Activated naive CD4-positive, alpha-beta T cell treated with anti-CD3 and anti-CD28 coated beads for 36 hours (primary cell): ENCODE results near the gene NCOR1. TPM values are rescaled to one million over a fixed set of nuclear protein-coding genes. Genes with fewer than 3 reads are reported as not detected.
"Not testable (repeated sequence)": the region's sequence is repeated elsewhere in the genome, so short reads cannot be mapped to it uniquely, and the experiment has no call there.

Experiments used
- CTCF ChIA-PET: fragments of 350-600 bp; sonication (Branson Sonifier 250); formaldehyde crosslinking; loops from one replicate; lab custom pipeline; 2021; ENCODE audit warnings: antibody characterized with exemption; lab: Charles Lee
- DNase-seq: peaks from one replicate; pipeline ENCODE4 v3.0.0-alpha.2; 2020
- H3K27ac Mint-ChIP-seq: one replicate; pipeline ENCODE4 v1.8.0; 2021; ENCODE audit warnings: mild to moderate bottlenecking, mixed read lengths
- H3K27me3 Mint-ChIP-seq: one replicate; pipeline ENCODE4 v1.8.0; 2021; ENCODE audit warnings: low read depth, mixed read lengths
- H3K36me3 Mint-ChIP-seq: one replicate; pipeline ENCODE4 v1.8.0; 2021; ENCODE audit warnings: low read depth, mixed read lengths
- H3K4me1 Mint-ChIP-seq: one replicate; pipeline ENCODE4 v1.8.0; 2021; ENCODE audit warnings: low read depth, mixed read lengths
- H3K4me3 Mint-ChIP-seq: one replicate; pipeline ENCODE4 v1.8.0; 2021; ENCODE audit warnings: mild to moderate bottlenecking, moderate library complexity, mixed read lengths
- H3K9me3 Mint-ChIP-seq: one replicate; pipeline ENCODE4 v1.8.0; 2021; ENCODE audit warnings: mixed read lengths
- intact Hi-C: fragments of 100-400 bp; cut with micrococcal nuclease; formaldehyde crosslinking; loops from one replicate; pipeline ENCODE4 v1.15.1; 2023
- total RNA-seq, 2 experiments: library from RNA; stranded (reverse); gene quantifications; one replicate each; pipeline ENCODE4 v1.2.3, GENCODE V29; 2021

Gene NCOR1
- total RNA-seq, 2 experiments from 2014 or later = 101 to 104 TPM

DNA sequence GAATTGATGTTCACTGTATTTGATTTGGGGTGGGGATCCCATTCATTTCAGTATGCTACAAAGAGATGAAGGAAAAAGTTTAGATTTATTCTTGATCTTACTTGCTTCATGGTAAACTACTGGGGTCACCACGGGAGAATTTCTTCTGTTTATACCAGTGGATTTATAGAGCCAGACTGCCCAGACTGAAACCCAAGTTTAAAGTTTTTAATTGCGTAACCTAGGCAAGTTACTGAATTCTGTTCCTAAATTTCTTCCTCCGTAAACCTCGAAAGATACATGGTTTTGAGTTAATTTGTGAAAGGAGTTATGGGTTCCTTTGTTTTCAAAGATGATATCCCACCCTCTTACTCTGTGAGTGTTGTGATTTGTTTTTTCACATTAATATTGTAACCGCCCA, 28.1 kb upstream of the NCOR1 start:
- Mint-ChIP-seq H3K4me3 (no peak overlapping the region), H3K27ac (no peak overlapping the region), H3K36me3 (peaks cover 7% of the 10 kb centered on the region), H3K9me3 (no peaks in the 10 kb centered on the region), H3K27me3 (no peaks in the 10 kb centered on the region), H3K4me1 (peaks cover 15% of the 10 kb centered on the region)
- intact Hi-C loops = no loop called here
- CTCF ChIA-PET = no interaction called here
- no peak for DNase-seq

DNA sequence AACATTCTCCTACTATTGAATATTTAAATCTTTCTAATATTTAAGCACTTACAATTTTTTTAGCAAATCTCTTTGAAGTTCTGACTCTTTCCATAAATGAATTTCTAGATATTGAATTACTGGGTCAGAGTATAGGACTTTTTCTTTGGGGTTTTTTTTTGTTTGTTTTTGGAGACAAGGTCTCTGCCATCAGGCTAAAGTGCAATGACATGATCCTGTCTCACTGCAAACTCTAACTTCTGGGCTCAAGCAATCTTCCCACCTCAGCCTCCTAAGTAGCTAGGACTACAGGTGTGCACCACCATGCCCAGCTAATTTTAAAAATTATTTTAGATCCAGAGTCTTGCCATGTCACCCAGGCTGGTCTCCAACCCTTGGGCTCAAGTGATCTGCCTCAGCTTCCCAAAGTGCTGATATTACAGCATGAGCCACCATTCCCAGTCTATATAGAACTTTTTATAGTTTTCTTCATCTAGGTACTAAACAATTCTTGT, 26.6 kb upstream of the NCOR1 start:
- peaks cover 15% of the 10 kb centered on the region for H3K4me1 Mint-ChIP-seq
- CTCF ChIA-PET = no interaction called here
- no peak overlapping the region for H3K4me3 Mint-ChIP-seq
- H3K36me3 Mint-ChIP-seq = peaks cover 1% of the 10 kb centered on the region
- no peaks in the 10 kb centered on the region for H3K9me3 Mint-ChIP-seq
- no peak overlapping the region for H3K27ac Mint-ChIP-seq
- no peaks in the 10 kb centered on the region for H3K27me3 Mint-ChIP-seq
- DNase-seq = no peak
- intact Hi-C loops = no loop called here

DNA sequence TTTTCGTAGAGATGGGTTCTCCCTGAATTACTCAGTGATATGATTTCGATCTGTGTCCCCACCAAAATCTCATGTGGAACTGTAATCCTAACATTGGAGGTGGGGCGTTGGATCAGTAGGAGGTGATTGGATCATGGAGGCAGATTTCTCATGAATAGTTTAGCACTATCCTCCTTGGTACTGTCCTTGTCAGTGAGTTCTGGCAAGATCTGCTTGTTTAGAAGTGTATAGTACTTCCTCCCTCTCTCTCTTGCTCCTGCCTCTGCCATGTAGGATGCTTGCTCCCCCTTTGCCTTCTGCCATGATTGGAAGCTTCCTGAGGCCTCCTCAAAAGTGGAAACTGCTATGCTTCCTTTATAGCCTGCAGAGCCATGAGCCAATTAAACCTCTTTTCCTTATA, 24.6 kb upstream of the NCOR1 start:
- Mint-ChIP-seq H3K4me1 (peaks cover 15% of the 10 kb centered on the region), H3K27me3 (no peaks in the 10 kb centered on the region), H3K9me3 (no peaks in the 10 kb centered on the region), H3K36me3 (peaks cover 6% of the 10 kb centered on the region), H3K4me3 (no peak overlapping the region), H3K27ac (no peak overlapping the region)
- intact Hi-C loops = no loop called here
- DNase-seq = no peak
- CTCF ChIA-PET = no interaction called here

DNA sequence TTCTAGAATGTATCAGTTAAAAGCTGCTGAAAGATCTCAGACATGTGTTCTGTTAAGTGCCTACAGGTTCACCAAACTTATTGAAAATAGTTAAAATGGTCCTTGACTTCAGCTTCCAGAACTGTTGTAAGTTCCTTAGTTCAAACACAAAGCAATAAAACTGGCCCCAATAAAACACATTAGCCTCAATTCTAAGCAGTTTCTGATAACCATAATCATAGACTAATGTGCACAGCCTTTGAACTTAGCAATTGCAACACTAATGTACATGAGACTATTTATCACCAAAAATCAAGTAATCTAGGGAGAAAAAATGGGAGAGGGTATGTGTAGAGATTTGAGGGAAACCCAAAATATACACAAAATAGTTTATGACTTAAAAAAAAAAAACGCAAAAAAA, 17.1 kb upstream of the NCOR1 start:
- no peaks in the 10 kb centered on the region for H3K9me3 Mint-ChIP-seq
- no peaks in the 10 kb centered on the region for H3K27me3 Mint-ChIP-seq
- H3K27ac Mint-ChIP-seq = no peak overlapping the region
- H3K4me1 Mint-ChIP-seq = peaks cover 24% of the 10 kb centered on the region
- DNase-seq = no peak
- no peak overlapping the region for H3K4me3 Mint-ChIP-seq
- CTCF ChIA-PET = interaction anchor here (0.6 kb wide), 1 partner anchor 51 kb away, joined by 3 read pairs; no protein-coding TSS in a partner anchor
- intact Hi-C loops = no loop called here
- peaks cover 17% of the 10 kb centered on the region for H3K36me3 Mint-ChIP-seq

DNA sequence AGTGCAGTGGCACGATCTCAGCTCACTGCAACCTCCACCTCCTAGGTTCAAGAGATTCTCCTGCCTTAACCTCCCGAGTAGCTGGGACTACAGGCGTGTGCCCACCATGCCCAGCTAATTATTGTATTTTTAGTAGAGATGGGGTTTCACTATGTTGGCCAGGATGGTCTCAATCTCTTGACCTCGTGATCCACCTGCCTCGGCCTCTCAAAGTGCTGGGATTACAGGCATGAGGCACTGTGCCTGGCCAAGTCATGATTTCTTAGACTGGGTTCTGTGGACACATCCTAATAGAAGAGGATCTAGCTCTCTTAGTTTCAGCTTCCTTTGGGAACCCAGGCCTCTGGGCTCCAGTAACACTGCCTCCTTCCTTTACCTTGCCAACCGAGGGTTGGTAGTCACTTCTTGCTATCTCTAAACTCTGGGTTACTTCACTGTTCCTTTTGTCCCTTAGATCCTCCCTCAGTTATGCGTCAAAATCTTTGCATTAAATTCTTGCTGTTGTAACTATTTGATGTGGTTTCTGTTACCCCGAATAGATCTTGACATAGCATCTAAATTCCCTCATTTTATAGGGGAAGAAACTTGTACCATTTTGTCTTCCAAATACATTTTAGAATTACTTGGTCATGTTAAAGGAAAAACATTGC, 14.7 kb upstream of the NCOR1 start:
- DNase-seq = peak; percentile 15
- not testable (repeated sequence) for H3K27me3 Mint-ChIP-seq, H3K9me3 Mint-ChIP-seq
- peaks cover 17% of the 10 kb centered on the region for H3K36me3 Mint-ChIP-seq
- intact Hi-C loops = loop anchor here (1.0 kb wide), 4 partner anchors 13 to 271 kb away; partner anchors contain the start of gene PIGL
- CTCF ChIA-PET = interaction anchor here (1.6 kb wide), 1 partner anchor 11 kb away, joined by 4 read pairs; no protein-coding TSS in a partner anchor
- H3K4me1 Mint-ChIP-seq = peaks cover 27% of the 10 kb centered on the region
- H3K27ac Mint-ChIP-seq = peak overlapping the region; percentile 83
- peak overlapping the region; percentile 43 for H3K4me3 Mint-ChIP-seq

GRCh38 chr17:16222406-16222805, 7.1 kb upstream of the NCOR1 start:
- CTCF ChIA-PET = interaction anchor here (0.6 kb wide), 1 partner anchor 145 kb away, joined by 3 read pairs; no protein-coding TSS in a partner anchor
- no peaks in the 10 kb centered on the region for H3K9me3 Mint-ChIP-seq
- peaks cover 24% of the 10 kb centered on the region for H3K4me1 Mint-ChIP-seq
- no peak overlapping the region for H3K4me3 Mint-ChIP-seq
- H3K36me3 Mint-ChIP-seq = peaks cover 7% of the 10 kb centered on the region
- H3K27ac Mint-ChIP-seq = no peak overlapping the region
- intact Hi-C loops = no loop called here
- DNase-seq = no peak
- no peaks in the 10 kb centered on the region for H3K27me3 Mint-ChIP-seq

- peak; percentile 95 for DNase-seq
- Mint-ChIP-seq H3K27me3 (no peaks in the 10 kb centered on the region), H3K9me3 (no peaks in the 10 kb centered on the region), H3K4me1 (peaks cover 39% of the 10 kb centered on the region), H3K27ac (peak within 1 kb of the TSS; percentile 95), H3K4me3 (peak within 1 kb of the TSS; percentile 99), H3K36me3 (peaks cover 2% of the 10 kb centered on the region)
- intact Hi-C loops = loop anchor here (1.0 to 5.0 kb wide), 6 partner anchors 12 to 1065 kb away; partner anchors contain the start of genes COPS3, TTC19, ZNF624 and ZSWIM7
- CTCF ChIA-PET = interaction anchor here (0.6 to 1.5 kb wide), 4 partner anchors 9 to 136 kb away, joined by 3 to 7 read pairs (median 4); partner anchors contain the start of gene CENPV
Observed at GRCh38 chr17:16217002-16217635, 1.8 kb upstream of the NCOR1 start, which contains the start of gene PIGL. Gene PIGL, plus strand, starts transcription at chr17:16217210. Its CDS starts 17 bp downstream, at chr17:16217227.

DNA sequence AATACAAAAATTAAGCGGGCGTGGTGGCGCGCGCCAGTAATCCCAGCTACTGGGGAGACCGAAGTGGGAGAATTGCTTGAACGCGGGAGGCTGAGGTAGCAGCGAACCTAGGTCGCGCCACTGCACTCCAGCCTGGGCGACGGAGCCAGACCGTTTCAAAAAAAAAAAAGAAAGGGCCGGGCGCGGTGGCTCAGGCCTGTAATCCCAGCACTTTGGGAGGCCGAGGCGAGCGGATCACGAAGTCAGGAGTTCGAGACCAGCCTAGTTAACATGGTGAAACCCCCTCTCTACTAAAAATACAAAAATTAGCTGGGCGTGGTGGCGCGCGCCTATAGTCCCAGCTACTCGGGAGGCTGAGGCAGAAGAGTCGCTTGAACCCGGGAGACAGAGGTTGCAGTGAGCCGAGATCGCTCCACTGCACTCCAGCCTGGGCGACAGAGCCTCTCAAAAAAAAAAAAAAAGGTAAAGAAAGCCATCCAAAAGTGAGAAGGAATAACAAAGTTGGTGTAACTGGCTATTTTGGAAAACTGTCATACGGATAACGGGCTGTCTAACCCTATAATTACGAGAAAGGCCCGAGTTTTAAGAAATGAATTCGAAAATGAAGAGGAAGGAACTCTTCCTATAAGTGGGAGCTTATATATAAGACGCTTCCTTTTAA, 1.1 kb upstream of the NCOR1 start:
- CTCF ChIA-PET = interaction anchor here (0.7 to 1.5 kb wide), 2 partner anchors 10 to 14 kb away, joined by 3 to 5 read pairs; no protein-coding TSS in a partner anchor
- Mint-ChIP-seq H3K27ac (peak overlapping the region; percentile 95), H3K4me3 (peak overlapping the region; percentile 99), H3K4me1 (peaks cover 38% of the 10 kb centered on the region)
- DNase-seq, H3K9me3 Mint-ChIP-seq, H3K36me3 Mint-ChIP-seq, H3K27me3 Mint-ChIP-seq: not testable (repeated sequence)
- intact Hi-C loops = loop anchor here (1.0 to 5.0 kb wide), 6 partner anchors 13 to 1066 kb away; partner anchors contain the start of genes COPS3, TTC19, ZNF624 and ZSWIM7

DNA sequence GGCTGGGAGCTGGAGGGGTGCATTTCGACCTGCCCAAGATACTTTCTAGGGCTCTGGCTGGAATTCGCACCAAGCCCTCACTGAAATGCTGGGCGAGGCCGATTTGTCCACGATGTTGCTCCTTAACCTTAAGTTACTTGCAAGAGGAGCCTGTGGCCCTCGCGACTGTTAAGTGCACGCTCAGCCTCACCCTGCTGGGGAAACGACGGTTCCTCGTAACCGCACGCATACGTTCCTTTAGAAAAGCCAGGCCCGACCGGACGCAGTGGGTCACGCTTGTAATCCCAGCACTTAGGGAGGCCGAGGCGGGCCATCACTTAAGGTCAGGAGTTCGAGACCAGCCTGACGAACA, 607 bp upstream of the NCOR1 start:
- Mint-ChIP-seq H3K36me3 (peaks cover 2% of the 10 kb centered on the region), H3K27me3 (no peaks in the 10 kb centered on the region), H3K9me3 (no peaks in the 10 kb centered on the region), H3K4me1 (peaks cover 41% of the 10 kb centered on the region), H3K27ac (peak overlapping the region; percentile 95), H3K4me3 (peak overlapping the region; percentile 99)
- intact Hi-C loops = loop anchor here (1.0 to 5.0 kb wide), 8 partner anchors 137 to 1066 kb away; partner anchors contain the start of genes CENPV, COPS3 and ZNF624
- CTCF ChIA-PET = interaction anchor here (0.6 to 1.3 kb wide), 2 partner anchors 10 to 27 kb away, joined by 3 to 5 read pairs; no protein-coding TSS in a partner anchor
- DNase-seq = no peak

GRCh38 chr17:16215002-16215272, 397 bp downstream of the NCOR1 start:
- intact Hi-C loops = loop anchor here (1.0 to 5.0 kb wide), 7 partner anchors 138 to 1067 kb away; partner anchors contain the start of genes CENPV, COPS3 and ZNF624
- H3K27me3 Mint-ChIP-seq = no peaks in the 10 kb centered on the region
- DNase-seq = peak; percentile 35
- H3K27ac Mint-ChIP-seq = peak overlapping the region; percentile 86
- CTCF ChIA-PET = interaction anchor here (1.3 kb wide), 1 partner anchor 26 kb away, joined by 3 read pairs; no protein-coding TSS in a partner anchor
- peaks cover 2% of the 10 kb centered on the region for H3K36me3 Mint-ChIP-seq
- peaks cover 44% of the 10 kb centered on the region for H3K4me1 Mint-ChIP-seq
- no peaks in the 10 kb centered on the region for H3K9me3 Mint-ChIP-seq
- H3K4me3 Mint-ChIP-seq = peak overlapping the region; percentile 99

GRCh38 chr17:16214190-16215001, 938 bp downstream of the NCOR1 start:
- intact Hi-C loops = loop anchor here (1.0 to 5.0 kb wide), 7 partner anchors 138 to 1068 kb away; partner anchors contain the start of genes CENPV, COPS3 and ZNF624
- CTCF ChIA-PET = interaction anchor here (1.1 to 1.3 kb wide), 2 partner anchors 25 to 149 kb away, joined by 3 to 4 read pairs; no protein-coding TSS in a partner anchor
- Mint-ChIP-seq H3K4me1 (peaks cover 44% of the 10 kb centered on the region), H3K4me3 (peak overlapping the region; percentile 99), H3K27me3 (no peaks in the 10 kb centered on the region), H3K27ac (peak overlapping the region; percentile 86), H3K9me3 (no peaks in the 10 kb centered on the region), H3K36me3 (peaks cover 2% of the 10 kb centered on the region)
- DNase-seq = no peak
